HG03565 (cell line): ENCODE results near the gene FOXA2.

Experiments used
- ATAC-seq: cut with Tn5 transposase; IDR thresholded peaks from one replicate; pipeline ENCODE4 v1.9.1; 2021; ENCODE audit warnings: mild to moderate bottlenecking, moderate library complexity; ENCODE audit not compliant: unreplicated experiment

FOXA2 gene

DNA sequence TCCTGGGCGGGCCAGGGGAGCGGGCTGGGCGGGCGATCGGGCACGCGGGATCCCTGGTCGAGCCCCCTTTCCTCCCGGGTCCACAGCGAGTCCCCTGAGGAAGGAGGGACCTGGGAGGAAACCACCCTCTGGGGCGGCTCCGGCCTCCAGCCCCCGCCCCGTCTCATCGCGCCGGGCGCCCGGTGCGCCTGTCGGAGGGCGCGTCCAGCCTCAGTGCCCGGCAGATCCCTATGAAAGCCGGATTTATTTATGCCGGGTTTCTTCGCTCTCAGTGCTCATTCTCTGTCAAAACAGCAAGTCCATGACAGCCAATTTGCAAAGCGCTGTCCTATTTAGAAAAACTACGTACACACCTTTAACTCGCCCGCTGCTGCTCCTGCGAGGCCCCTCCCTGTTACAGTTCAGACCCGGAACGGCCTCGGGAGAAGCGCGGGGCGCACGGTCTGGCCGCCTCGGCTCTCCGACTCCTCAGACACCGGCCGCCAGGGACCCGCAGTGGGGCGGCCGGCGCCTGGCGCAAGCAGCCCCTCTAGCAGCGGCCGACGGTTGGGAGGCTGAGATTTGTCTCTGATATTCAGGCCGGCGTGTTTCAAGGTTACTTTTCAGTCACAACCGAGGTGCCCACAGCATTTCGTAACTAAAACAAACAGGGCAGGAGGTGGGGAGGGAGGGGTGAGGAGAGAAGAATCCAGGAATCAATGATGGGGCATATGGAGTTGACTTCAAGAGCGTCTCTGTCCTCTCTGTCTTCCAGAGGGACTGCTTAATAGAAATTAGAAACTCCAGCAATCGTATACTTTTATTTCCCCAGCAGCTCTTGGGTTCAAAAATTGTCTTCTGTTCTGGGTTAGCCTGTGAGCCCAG, 782 bp upstream of the FOXA2 start:
- ATAC-seq: no peak

DNA sequence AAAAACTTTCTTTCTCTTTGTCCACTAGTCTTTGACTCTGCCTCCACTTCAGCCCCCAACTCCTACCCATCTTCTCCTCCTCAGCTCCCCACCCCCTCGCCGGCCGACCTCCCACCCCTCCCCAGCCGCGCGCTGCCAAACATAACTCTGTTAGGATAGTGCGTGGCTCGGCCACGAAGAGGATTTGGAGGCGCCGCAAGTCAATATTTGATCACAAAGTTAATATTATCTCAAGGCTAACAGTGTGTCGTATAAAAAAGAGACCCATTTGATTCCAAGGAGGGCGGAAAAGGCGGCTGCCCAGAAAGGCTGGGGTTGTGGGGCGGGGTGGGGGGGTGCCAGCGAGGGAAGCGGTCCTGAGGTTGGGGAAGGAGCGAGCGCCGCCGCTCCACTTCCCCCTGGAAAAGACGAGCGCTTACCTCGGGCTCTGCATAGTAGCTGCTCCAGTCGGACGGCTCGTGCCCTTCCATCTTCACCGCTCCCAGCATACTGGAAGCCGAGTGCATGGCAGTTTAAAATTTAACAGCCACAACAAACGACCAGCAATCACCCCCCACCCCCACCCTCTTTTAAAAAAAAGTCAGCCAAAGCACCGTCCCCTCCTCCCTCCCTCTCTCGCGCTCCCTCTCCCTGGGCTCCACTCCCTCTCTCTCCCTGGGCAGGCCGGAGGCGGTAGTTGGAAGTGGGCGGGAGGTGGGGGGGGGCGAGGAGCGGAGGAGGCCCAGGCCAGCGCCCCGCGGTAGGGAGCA, 425 bp downstream of the FOXA2 start:
- ATAC-seq: no peak

DNA sequence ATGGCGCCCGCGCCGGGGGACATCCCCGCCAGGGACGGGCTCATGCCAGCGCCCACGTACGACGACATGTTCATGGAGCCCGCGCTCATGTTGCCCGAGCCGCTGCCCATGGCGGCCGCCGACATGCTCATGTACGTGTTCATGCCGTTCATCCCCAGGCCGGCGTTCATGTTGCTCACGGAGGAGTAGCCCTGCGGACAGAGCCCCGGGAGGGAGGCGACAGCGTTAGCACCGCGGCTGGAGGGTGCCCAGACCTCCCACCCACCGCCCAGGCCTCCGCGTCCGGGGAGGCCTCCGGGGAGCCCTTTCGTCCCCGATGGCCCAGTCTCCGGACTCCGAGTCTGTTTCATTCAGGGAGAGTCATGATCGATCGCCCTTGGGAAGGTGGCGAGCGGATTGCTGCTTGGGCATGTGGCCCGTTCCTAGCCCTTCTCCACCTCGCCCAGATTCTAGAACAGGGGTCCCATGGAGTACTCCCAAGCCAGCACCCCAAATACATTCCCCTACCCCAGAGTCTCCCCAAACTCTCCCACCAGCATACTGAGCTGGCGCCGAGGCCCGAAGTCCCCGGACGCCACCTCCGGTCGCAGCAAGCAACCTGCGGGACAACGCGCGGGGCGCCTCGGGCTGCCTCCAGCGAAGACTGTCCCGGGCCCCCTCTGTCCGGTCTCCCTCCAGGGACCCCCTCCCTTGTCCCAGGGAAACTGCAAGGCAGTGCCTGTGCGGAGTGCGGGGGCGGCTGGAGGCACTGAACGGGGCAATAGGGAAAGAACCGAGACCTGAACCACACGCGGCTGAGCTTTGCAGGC, 1.2 kb downstream of the FOXA2 start:
- no peak for ATAC-seq

DNA sequence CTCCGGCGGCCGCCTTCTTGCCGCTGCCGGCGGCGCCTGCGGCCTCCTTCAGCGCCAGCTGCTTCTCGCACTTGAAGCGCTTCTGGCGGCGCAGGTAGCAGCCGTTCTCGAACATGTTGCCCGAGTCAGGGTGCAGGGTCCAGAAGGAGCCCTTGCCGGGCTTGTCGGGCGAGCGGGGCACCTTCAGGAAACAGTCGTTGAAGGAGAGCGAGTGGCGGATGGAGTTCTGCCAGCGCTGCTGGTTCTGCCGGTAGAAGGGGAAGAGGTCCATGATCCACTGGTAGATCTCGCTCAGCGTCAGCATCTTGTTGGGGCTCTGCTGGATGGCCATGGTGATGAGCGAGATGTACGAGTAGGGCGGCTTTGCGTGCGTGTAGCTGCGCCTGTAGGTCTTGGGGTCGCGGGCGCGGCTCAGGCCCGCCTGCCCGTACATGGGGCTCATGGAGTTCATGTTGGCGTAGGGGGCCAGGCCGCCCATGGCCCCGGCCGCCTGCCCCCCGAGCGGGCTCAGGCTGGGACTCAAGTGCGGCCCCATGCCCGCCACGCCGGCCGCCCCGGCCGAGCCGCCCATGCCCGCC, 1.9 kb downstream of the FOXA2 start:
- ATAC-seq: no peak

GRCh38 chr20:22581437-22582385, 2.7 kb downstream of the FOXA2 start:
- ATAC-seq: no peak

DNA sequence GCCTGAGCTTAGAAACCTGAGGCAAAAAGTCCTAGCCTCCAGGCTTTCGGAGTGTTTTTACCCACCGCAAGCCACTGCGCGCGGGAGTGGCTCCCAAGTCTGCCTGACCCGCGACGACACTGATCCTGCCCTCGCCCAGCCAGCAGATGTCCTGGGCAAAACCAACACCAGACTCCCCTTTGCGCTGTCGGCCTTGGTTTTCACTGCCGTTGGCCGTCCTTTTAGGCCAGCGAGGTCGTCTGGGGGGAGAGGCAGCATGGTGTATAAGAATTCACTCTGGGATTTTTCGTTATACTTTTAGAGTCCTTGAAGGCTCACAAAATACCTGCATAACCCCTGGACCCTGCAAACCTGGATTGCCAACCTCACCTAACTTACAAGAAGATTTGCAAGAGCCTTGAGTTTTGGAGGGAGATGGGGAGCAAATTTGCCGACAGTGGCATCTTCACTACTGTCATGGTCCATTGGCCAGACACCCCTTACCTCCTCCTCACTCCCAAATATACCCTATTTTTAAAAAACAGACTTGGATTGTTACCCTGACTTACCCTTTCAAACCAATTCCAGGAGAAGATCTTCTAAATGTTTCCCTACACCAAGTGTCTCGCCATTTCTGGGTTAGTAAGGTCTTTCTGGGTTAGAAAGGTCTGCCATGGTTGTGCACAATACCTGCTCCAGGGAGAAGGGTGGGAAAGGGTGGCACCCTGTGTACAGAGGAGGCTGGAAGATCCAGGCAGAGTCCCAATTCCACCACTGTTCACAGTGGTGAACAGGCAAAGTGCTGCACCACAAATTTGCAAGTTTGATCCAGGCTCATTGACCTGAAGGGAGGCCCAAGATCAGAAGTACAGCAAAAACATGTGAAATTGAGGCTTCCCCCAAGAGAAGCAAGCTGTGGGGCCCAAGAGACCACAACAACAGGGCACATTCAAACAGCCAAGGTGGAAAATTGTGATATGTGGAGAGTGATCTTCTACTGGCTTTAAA, 4.4 kb downstream of the FOXA2 start:
- no peak for ATAC-seq

GRCh38 chr20:22579119-22579427, 5.3 kb downstream of the FOXA2 start:
- ATAC-seq: no peak

DNA sequence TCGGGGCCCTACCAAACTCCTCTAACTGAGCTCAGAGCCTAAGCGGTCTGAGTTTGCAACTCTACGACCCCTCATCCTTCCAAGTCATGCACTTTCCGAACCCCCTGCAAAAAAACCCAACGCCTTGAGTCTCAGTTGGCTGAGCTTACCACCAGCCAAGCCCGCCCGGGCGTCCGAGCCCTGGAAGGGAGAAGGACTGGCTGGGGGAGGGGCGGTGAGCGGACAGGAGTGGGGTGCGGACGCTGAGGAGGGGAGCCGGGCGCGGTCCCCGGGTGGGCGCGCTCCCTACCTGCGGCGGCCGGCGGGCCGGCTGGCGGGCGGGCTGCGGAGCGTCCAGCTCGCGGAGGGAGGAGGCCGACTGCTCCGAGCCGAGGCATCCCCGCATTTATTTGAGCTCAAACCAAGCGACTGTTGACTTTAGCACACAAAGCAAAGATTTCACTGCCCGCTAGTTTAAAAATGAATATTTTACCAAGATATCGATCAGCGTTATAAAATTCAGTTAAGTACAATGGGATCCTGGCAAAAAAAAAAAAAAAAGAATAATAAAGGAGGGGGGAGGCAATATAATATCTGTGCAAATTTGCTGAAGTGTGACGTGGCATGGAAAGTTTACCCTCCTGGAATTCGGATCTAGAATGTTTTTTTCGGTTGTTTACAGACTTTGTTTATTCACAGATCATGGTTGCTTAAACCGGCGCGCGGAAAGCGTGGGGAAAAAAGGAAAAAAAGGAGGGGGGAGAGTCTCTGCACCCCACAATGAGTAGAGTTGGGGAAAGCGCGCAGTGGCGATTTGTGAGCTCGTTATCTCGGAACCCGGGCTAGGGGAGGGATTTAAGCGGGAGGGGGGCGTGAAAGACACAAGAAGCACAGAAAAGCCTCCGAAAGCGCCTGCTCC, 5.9 kb downstream of the FOXA2 start:
- no peak for ATAC-seq

- no peak for ATAC-seq
Measured at GRCh38 chr20:22577515-22578220, 6.7 kb downstream of the FOXA2 start.

DNA sequence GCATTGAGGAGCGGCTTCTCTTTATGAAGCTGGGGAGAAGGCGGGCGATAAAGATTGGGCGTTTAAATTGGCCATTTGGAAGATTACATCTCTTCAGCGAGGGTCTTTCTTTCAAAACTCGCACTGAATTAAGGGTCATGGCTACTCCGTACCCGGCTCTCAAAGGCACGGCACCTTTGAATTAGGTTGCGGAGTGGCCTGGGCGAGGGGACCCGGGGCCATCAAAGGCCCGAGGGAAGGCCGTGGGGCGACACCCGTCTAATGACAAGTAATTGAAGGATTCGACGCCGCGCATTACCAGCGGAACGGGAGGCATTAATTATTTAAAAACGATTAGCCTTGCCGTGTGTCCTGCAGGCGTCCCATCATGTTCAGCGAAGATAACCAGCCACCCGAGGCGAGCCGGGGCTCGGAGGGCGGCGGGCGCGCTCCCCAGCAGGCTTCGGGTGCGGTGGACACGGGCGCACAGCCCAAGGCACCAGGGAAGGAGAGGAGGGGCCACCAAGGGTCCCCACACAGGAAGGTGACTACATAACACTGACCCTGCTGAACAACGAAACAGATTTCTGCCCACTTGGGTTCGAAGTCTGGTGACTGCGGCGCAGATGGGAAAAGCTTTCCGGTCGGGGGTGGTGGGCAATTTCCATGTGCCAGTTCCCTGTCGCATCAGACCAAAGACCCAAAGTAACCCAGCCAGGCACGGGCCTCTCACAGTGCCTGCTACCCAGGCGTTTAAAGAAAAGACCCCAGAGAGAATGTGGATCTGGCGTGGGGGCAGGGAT, 7.4 kb downstream of the FOXA2 start:
- no peak for ATAC-seq

DNA sequence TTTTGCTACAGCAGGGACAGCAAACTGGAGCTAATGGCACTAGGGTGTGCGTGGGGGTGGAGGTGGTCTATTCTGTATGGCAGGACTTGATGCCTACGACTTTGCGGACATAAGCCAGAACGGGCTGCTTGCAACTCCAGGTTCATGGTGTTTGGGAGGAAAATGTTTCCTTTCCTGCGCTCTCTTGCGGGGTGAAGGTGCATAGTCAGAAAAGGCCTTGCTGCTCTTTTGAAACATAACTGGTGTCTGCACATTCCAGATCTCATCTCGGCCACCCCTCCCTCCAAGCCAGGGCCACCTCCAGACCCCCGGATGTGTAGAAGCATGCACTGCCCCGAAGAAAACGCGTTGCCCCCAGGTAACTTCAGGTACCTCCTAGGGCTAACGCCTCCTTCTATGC, 8.1 kb downstream of the FOXA2 start:
- no peak for ATAC-seq

DNA sequence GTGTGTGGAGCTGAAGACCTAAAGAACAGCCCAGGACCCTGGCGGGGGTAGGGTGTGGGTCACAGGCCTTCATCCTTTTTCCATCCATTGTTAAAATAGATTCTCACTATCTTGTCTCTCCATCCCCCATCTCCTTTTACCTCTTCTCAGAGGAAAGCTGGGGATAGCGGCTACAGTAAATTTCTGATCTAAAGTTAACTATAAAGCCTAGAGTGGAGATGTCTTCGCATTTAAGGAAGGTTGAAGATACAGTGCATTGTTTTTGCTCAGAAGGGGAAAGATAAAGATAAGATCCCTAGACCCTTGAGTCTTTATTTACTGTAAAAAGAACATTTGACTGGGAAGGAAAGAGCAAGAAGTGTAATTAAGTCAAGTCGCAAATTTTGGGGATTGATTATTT, 8.6 kb downstream of the FOXA2 start:
- ATAC-seq: no peak

DNA sequence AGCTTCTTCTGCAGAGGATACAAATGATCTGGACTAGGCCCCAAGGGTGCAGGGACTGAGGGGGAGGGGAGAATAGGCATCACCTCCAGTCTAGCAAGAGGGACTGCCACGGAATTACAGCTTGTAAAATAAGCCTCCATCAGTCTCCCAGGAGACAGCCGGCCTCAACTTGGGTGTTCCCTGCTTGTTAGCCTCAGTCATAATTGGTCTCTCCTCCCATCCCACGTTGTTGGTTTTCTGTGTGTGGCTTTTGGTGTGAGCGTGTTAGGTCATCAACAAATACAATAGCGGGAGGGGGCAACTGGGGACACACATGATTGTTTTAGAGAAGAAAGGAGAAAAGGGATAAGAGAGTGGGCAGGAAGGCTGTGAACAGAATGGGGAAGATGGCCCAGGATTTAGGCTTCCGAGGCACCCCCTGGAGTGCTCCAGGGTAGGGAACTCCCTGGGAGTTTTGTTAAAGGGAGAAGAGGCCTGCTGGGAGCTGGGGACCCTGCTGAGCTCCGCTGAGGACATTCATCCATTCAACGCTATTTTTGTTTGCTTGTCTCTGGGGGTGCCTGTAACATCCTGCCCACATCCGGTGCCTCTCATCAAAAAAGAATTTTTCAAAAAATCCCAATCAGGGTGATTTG, 9.2 kb downstream of the FOXA2 start:
- no peak for ATAC-seq

DNA sequence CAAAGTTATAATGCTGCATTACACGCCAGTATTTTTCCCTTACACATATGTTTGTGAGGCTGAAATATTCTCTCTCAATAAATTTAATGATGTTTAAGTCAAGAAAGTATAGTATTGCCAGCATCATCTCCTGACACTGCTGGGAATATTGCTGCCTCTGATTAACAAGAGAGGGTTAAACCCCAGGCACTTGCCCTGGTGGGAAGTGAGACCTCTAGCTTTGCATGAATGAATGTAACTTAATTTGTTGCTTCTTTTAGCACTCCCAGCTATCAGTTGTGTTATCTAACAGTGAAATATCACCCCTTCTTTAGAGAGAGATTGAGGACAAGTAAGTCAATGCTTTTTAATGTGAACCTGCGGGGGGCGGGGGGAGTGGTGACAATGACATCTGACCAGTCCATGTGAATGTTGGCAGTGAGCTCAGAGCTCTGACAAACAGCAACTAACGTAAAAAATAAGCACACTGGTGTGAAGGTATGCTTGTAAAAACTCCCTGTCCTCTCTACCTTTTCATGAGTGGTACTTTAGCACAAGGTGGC, 9.8 kb downstream of the FOXA2 start:
- no peak for ATAC-seq

DNA sequence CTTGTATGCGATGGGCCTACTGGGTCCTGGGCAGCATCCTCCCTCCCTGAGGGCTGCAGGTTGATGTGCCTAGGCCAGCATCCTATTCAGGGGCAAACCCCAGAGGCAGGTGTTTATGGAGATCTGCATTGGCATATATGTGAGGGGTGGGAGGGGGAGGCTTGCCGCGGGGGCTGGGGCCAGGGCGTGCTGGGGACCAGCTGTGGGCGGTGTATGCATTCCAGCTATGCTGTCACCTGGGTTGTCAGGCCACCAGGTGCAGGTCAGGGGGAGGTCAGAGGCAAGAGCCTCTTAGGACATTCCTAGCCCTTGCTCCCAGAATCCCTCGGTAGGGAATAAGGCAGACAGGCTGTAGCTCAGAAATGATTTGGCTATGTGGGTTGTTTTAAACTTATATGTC, 11.9 kb downstream of the FOXA2 start:
- ATAC-seq: no peak

DNA sequence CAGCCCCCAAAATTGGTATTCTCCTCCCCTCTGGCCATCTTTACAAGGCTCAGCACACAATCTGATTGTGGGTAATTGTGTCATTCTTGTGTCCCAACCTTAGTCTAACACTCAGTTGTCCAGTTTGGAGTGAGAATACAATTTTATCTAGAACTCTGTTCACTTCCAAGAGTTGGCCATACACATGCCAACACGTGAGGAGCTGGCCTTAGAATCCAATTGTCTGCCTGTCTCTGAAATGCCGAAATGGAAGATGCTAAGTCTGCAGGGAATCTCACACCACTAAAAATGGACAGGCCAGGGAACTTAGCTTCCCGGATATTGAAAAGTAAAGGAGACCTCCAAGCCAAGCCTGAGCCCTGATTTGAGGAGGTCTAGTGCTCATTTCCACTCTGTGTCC, 12.3 kb downstream of the FOXA2 start:
- no peak for ATAC-seq
